Keratinocyte (primary cell): ENCODE results near the gene GLA. TPM values are rescaled to one million over a fixed set of nuclear protein-coding genes. Genes with fewer than 3 reads are reported as not detected.
A peak's percentile ranks its signal among the peaks of the same experiment; 100 is the strongest.

Experiments
- DNase-seq: peaks from one replicate; pipeline ENCODE4 v3.0.0-alpha.2; 2011; ENCODE audit warnings: low read depth, missing footprints, low spot score
- FAIRE-seq: peaks from 2 replicates; lab custom pipeline; 2011; peaks lifted over from hg19 to GRCh38; lab: Jason Lieb, UNC
- H2AFZ ChIP-seq: 2 replicates; pipeline ENCODE4 v1.6.0; 2012; ENCODE audit warnings: low read length, control low read depth, inconsistent platforms; ENCODE audit not compliant: control insufficient read depth
- H3K27ac ChIP-seq: 2 replicates; pipeline ENCODE4 v1.5.1; 2011; ENCODE audit warnings: low read length; ENCODE audit not compliant: control insufficient read depth, insufficient read depth
- H3K27me3 ChIP-seq: 3 replicates; pipeline ENCODE4 v1.6.0; 2011; ENCODE audit warnings: low read length; ENCODE audit not compliant: control insufficient read depth, insufficient read depth; ENCODE audit errors: extremely low read depth
- H3K36me3 ChIP-seq, 2 experiments: 2 replicates in 1 of 2; 3 replicates in 1 of 2; pipeline ENCODE4 v1.5.1; 2011; ENCODE audit warnings: low read length in 2 of 2, mild to moderate bottlenecking in 1 of 2; ENCODE audit not compliant: control insufficient read depth in 2 of 2, insufficient read depth in 2 of 2; ENCODE audit errors: extremely low read depth in 1 of 2
- H3K4me1 ChIP-seq: 3 replicates; pipeline ENCODE4 v1.5.1; 2011; ENCODE audit warnings: low read length; ENCODE audit not compliant: control insufficient read depth, insufficient read depth; ENCODE audit errors: extremely low read depth
- H3K4me2 ChIP-seq: 3 replicates; pipeline ENCODE4 v1.6.0; 2011; ENCODE audit warnings: low read depth, low read length; ENCODE audit not compliant: control insufficient read depth, insufficient read depth; ENCODE audit errors: extremely low read depth
- H3K4me3 ChIP-seq, 3 experiments: fragments of 200-600 bp in 1 of 3; sonication (generic) in 1 of 3; 2 replicates in 2 of 3; 3 replicates in 1 of 3; pipeline ENCODE4 v1.5.1; 2011 to 2016; ENCODE audit warnings: low read length in 3 of 3, mild to moderate bottlenecking in 3 of 3, control low read depth in 2 of 3, inconsistent platforms in 1 of 3, low read depth in 1 of 3, mixed read lengths in 1 of 3, mixed run types in 1 of 3, moderate library complexity in 1 of 3; ENCODE audit not compliant: control insufficient read depth in 2 of 3, insufficient read depth in 2 of 3; ENCODE audit errors: extremely low read depth in 1 of 3
- H3K79me2 ChIP-seq: 2 replicates; pipeline ENCODE4 v1.6.0; 2012; ENCODE audit warnings: low read length; ENCODE audit not compliant: control insufficient read depth, insufficient read depth
- H3K9ac ChIP-seq: 3 replicates; pipeline ENCODE4 v1.6.0; 2011; ENCODE audit warnings: low read length; ENCODE audit not compliant: control insufficient read depth, insufficient read depth; ENCODE audit errors: extremely low read depth
- H3K9me1 ChIP-seq: 3 replicates; pipeline ENCODE4 v1.6.0; 2011; ENCODE audit warnings: low read length; ENCODE audit not compliant: control insufficient read depth, insufficient read depth; ENCODE audit errors: extremely low read depth
- H3K9me3 ChIP-seq: 2 replicates; pipeline ENCODE4 v1.5.1; 2012; ENCODE audit warnings: low read depth, low read length; ENCODE audit not compliant: control insufficient read depth
- H4K20me1 ChIP-seq: 3 replicates; pipeline ENCODE4 v1.6.0; 2011; ENCODE audit warnings: low read length; ENCODE audit not compliant: control insufficient read depth, insufficient read depth; ENCODE audit errors: extremely low read depth
- CTCF ChIP-seq, 3 experiments: IDR thresholded peaks in 1 of 3; conservative IDR thresholded peaks in 1 of 3; optimal IDR thresholded peaks in 1 of 3; 2 replicates in 2 of 3; 3 replicates in 1 of 3; pipeline versions ENCODE3 to v1.5.1; 2011; ENCODE audit warnings: low read length in 3 of 3, mild to moderate bottlenecking in 3 of 3, moderate library complexity in 2 of 3, control low read depth in 1 of 3, inconsistent platforms in 1 of 3; ENCODE audit not compliant: insufficient read depth in 2 of 3; ENCODE audit errors: extremely low read depth in 1 of 3
- EZH2 ChIP-seq: IDR thresholded peaks from one replicate; pipeline ENCODE4 v1.6.1; 2012; ENCODE audit warnings: inconsistent platforms, mild to moderate bottlenecking, low read length, moderate library complexity
- dilution Hi-C: fragments of 300-500 bp; cut with MboI; formaldehyde crosslinking; loops from one replicate; pipeline ENCODE4 v1.7.0; 2020; ENCODE audit warnings: low sequenced_read_pairs; ENCODE audit not compliant: extremely low pct_ligation_motif_present
- polyA plus RNA-seq, 5 experiments: library from polyadenylated mRNA; depleted of rRNA in 3 of 5; stranded (reverse) in 3 of 5; stranded (forward) in 1 of 5; unstranded in 1 of 5; fragments of >200 nt; gene quantifications; 1 replicate in 1 of 5; 2 replicates in 3 of 5; 3 replicates in 1 of 5; pipeline versions ENCODE4 v1.2.1 to v1.2.3, GENCODE V29; 2011 to 2012; ENCODE audit warnings: missing spikeins in 2 of 5, low read depth in 1 of 5, low replicate concordance in 1 of 5

GLA gene
- polyA plus RNA-seq, 1 donor (not counting 4 experiments of a cell fraction or from before 2014, with no cell fraction given), result 62.1 TPM

DNA sequence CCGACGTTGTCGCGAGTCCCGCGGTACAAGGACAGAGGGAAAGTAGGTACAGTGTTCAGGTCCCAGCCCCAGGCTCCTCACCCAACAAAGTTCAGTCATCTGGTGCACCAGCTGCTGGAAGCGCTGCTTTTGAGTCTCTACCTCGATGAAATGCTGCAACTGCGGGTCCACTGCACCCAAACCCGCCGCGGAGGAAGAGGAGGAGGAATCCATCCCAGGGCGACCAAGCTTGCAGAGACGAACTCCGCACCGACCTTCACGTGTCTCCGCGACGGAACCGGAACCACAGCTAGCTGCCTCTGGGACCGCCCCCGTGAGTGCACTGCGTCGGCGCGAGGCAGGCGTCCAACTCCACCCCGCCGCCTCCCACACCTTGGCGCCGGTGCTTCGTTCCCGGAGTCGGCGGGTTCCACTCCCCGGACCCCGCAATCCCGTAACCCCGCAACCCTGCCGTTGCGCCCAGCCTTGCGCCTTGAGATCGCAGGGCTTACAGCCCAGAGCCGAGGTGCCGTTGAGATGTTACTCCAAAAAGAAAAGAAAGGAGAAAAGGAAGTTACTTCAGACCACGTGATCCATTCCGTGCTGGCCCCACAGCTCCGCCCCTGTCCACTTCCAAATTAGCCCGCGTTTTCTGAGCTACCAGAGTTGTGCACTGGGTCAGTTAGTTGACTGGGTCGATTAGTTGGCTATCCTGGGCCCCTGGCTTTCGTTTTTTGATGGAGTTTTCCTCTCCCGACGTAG is 59.1 kb downstream of the GLA start, which contains the start of gene TIMM8A:
TIMM8A (minus strand) TSS at position 291 of the 741 bp plus-strand sequence; CDS start at position 213, 78 bp downstream.
- H3K4me2 ChIP-seq, result peak within 1 kb of the TSS; percentile 94
- peak within 1 kb of the TSS; percentile 78 for H3K27ac ChIP-seq
- peak within 1 kb of the TSS; percentile 84 for H2AFZ ChIP-seq
- H3K9ac ChIP-seq, result peak within 1 kb of the TSS; percentile 68
- H3K4me1 ChIP-seq, result peaks cover 3% of the 10 kb centered on the region
- H3K36me3 ChIP-seq, result no peaks in the 10 kb centered on the region
- dilution Hi-C loops, result no loop called here
- no peaks in the 10 kb centered on the region for H3K27me3 ChIP-seq
- FAIRE-seq (no peak), DNase-seq (no peak)
- no peaks in the 10 kb centered on the region for H3K9me1 ChIP-seq
- H4K20me1 ChIP-seq, result no peaks in the 10 kb centered on the region
- TF ChIP-seq CTCF (optimal IDR thresholded peaks at IDR 0.05 in 1 of 3, IDR thresholded peaks at IDR 0.05 in 1 of 3, conservative IDR thresholded peaks at IDR 0.05 in 1 of 3; ENCODE audit: extremely low read depth in 1 of 3, insufficient read depth in 2 of 3, low read length in 3 of 3) (no peak), EZH2 (no peak)
- H3K79me2 ChIP-seq, result peaks cover 26% of the 10 kb centered on the region
- H3K9me3 ChIP-seq, result no peaks in the 10 kb centered on the region
- H3K4me3 ChIP-seq, result peak within 1 kb of the TSS; percentile 56 to 76 (median 67)

DNA sequence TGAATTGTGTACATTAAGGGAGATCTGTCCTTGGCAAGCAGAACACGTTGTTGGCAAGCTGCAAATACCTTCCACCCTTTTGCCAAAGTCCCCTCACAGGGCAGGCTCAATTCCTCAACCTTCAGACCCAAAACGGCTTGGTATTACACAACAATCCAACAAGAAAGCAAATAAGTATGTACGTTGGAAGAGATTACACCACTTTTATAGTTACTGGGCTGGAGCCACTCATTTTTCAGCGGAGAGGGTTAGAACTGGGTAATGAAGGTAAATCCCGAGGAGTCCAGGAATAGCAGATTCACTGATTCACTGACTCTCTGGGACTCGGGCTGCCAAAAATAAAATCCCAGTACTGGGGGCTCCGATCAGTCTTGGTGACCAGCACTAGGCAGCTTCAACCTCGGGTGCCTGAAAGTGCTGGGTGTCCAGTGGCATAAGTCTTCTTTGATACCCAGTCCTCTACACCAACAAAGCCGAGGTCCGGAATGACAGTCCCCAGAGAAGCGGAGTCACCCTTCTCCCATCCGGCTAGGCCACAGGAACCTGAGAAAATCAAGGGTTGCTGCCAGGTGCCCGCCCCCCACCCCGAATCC is 59.8 kb downstream of the GLA start:
- H3K9me1 ChIP-seq, result no peaks in the 10 kb centered on the region
- no peak for TF ChIP-seq EZH2
- no peak for TF ChIP-seq CTCF (optimal IDR thresholded peaks at IDR 0.05 in 1 of 3, IDR thresholded peaks at IDR 0.05 in 1 of 3, conservative IDR thresholded peaks at IDR 0.05 in 1 of 3; ENCODE audit: extremely low read depth in 1 of 3, insufficient read depth in 2 of 3, low read length in 3 of 3)
- no peaks in the 10 kb centered on the region for H4K20me1 ChIP-seq
- H3K27ac ChIP-seq, result peak overlapping the region; percentile 78
- H2AFZ ChIP-seq, result peak overlapping the region; percentile 40
- peaks cover 27% of the 10 kb centered on the region for H3K79me2 ChIP-seq
- no peaks in the 10 kb centered on the region for H3K27me3 ChIP-seq
- dilution Hi-C loops, result no loop called here
- peaks cover 3% of the 10 kb centered on the region for H3K4me1 ChIP-seq
- peak overlapping the region; percentile 77 for H3K4me2 ChIP-seq
- H3K9me3 ChIP-seq, result no peaks in the 10 kb centered on the region
- no peaks in the 10 kb centered on the region for H3K36me3 ChIP-seq
- DNase-seq, result no peak
- no peak for FAIRE-seq
- peak overlapping the region; percentile 68 for H3K9ac ChIP-seq
- H3K4me3 ChIP-seq, result peak overlapping the region; percentile 56 to 76 (median 67)

Other genes with a start within 250 kb of the GLA start
- gene DRP2, start 188.1 kb downstream of the GLA start, polyA plus RNA-seq, result 0.02 to 0.08 TPM (median 0.05 TPM) in 3 replicates
- 0.06 to 0.26 TPM (median 0.13 TPM) in 3 replicates for gene TAF7L, start 116.6 kb downstream of the GLA start, polyA plus RNA-seq
- 12.6 to 17.0 TPM (median 14.6 TPM) in 3 replicates for gene TIMM8A, start 59.2 kb downstream of the GLA start, polyA plus RNA-seq
- gene BTK, start 21.7 kb downstream of the GLA start, polyA plus RNA-seq, result 0.05 to 0.42 TPM (median 0.18 TPM) in 3 replicates
- gene RPL36A, start 16.9 kb downstream of the GLA start, polyA plus RNA-seq, result 2,220 to 2,714 TPM (median 2,266 TPM) in 3 replicates
- gene HNRNPH2, start 297 bp upstream of the GLA start, polyA plus RNA-seq, result 47.9 to 73.2 TPM (median 48.4 TPM) in 3 replicates
- 0.31 to 0.37 TPM (median 0.34 TPM) in 3 replicates for gene ARMCX4, start 77.5 kb upstream of the GLA start, polyA plus RNA-seq
- 14.4 to 16.1 TPM (median 14.9 TPM) in 3 replicates for gene ARMCX1, start 142.6 kb upstream of the GLA start, polyA plus RNA-seq
- gene ARMCX6, start 210.1 kb upstream of the GLA start, polyA plus RNA-seq, result 43.5 to 60.8 TPM (median 56.1 TPM) in 3 replicates
- 15.5 to 21.2 TPM (median 18.5 TPM) in 3 replicates for gene ARMCX3, start 215.2 kb upstream of the GLA start, polyA plus RNA-seq